Measurements from ENCODE around the gene BABAM2. TPM values are rescaled to one million over a fixed set of nuclear protein-coding genes. Genes with fewer than 3 reads are reported as not detected.

BABAM2 gene
- total RNA-seq, 2 donors from 2014 or later = 53.8 to 66.6 TPM

- Mint-ChIP-seq H3K36me3 (peaks cover 14% of the 10 kb centered on the region), H3K4me3 (no peak overlapping the region), H3K4me1 (ENCODE audit: low read depth in 2 of 2) (peaks cover 12% of the 10 kb centered on the region in 2 donors), H3K9me3 (no peaks in the 10 kb centered on the region), H3K27me3 (no peaks in the 10 kb centered on the region), H3K27ac (no peak overlapping the region)
- ATAC-seq (no peak), DNase-seq (ENCODE audit: low spot score) (no peak)
Measured at GRCh38 chr2:28054916-28055315, 164.4 kb downstream of the BABAM2 start.

GRCh38 chr2:28055325-28055970 lies 164.9 kb downstream of the BABAM2 start:
- H3K9me3 Mint-ChIP-seq = no peaks in the 10 kb centered on the region
- H3K36me3 Mint-ChIP-seq = peaks cover 14% of the 10 kb centered on the region
- peak in 1 of 2 donors; percentile 60 for ATAC-seq
- H3K4me3 Mint-ChIP-seq = no peak overlapping the region
- H3K4me1 Mint-ChIP-seq (ENCODE audit: low read depth in 2 of 2) = peaks cover 12% of the 10 kb centered on the region in 2 donors
- H3K27me3 Mint-ChIP-seq = no peaks in the 10 kb centered on the region
- no peak for DNase-seq (ENCODE audit: low spot score)
- H3K27ac Mint-ChIP-seq = peak overlapping the region; percentile 6 to 12

GRCh38 chr2:28058791-28059190 lies 168.3 kb downstream of the BABAM2 start:
- no peak overlapping the region for H3K27ac Mint-ChIP-seq
- peaks cover 9% of the 10 kb centered on the region for H3K36me3 Mint-ChIP-seq
- peaks cover 12% of the 10 kb centered on the region in 2 donors for H3K4me1 Mint-ChIP-seq (ENCODE audit: low read depth in 2 of 2)
- ATAC-seq = no peak
- H3K9me3 Mint-ChIP-seq = no peaks in the 10 kb centered on the region
- no peak for DNase-seq (ENCODE audit: low spot score)
- no peak overlapping the region for H3K4me3 Mint-ChIP-seq
- H3K27me3 Mint-ChIP-seq = no peaks in the 10 kb centered on the region

- H3K27ac Mint-ChIP-seq = no peak overlapping the region
- ATAC-seq (no peak), DNase-seq (ENCODE audit: low spot score) (no peak)
- no peaks in the 10 kb centered on the region for H3K27me3 Mint-ChIP-seq
- no peaks in the 10 kb centered on the region for H3K9me3 Mint-ChIP-seq
- peaks cover 4 to 5% of the 10 kb centered on the region in 2 donors for H3K4me1 Mint-ChIP-seq (ENCODE audit: low read depth in 2 of 2)
- H3K4me3 Mint-ChIP-seq = no peak overlapping the region
- H3K36me3 Mint-ChIP-seq = peaks cover 9% of the 10 kb centered on the region
Measured at GRCh38 chr2:28062867-28063266, 172.3 kb downstream of the BABAM2 start.

- Mint-ChIP-seq H3K4me3 (no peak overlapping the region), H3K4me1 (ENCODE audit: low read depth in 2 of 2) (peaks cover 0 to 3% of the 10 kb centered on the region in 2 donors), H3K9me3 (no peaks in the 10 kb centered on the region), H3K27me3 (no peaks in the 10 kb centered on the region), H3K27ac (no peak overlapping the region), H3K36me3 (peaks cover 9% of the 10 kb centered on the region)
- no peak for DNase-seq (ENCODE audit: low spot score)
- no peak for ATAC-seq
Measured at GRCh38 chr2:28063492-28063962, 173.0 kb downstream of the BABAM2 start.

GRCh38 chr2:28067602-28068001 lies 177.1 kb downstream of the BABAM2 start:
- H3K36me3 Mint-ChIP-seq = no peaks in the 10 kb centered on the region
- H3K4me3 Mint-ChIP-seq = no peak overlapping the region
- no peak overlapping the region for H3K27ac Mint-ChIP-seq
- DNase-seq (ENCODE audit: low spot score) (no peak), ATAC-seq (no peak)
- no peaks in the 10 kb centered on the region for H3K27me3 Mint-ChIP-seq
- no peaks in the 10 kb centered on the region for H3K9me3 Mint-ChIP-seq
- H3K4me1 Mint-ChIP-seq (ENCODE audit: low read depth in 2 of 2) = peaks cover 0 to 7% of the 10 kb centered on the region in 2 donors

GRCh38 chr2:28068088-28068487 lies 177.6 kb downstream of the BABAM2 start:
- DNase-seq (ENCODE audit: low spot score) = no peak
- peaks cover 0 to 5% of the 10 kb centered on the region in 2 donors for H3K4me1 Mint-ChIP-seq (ENCODE audit: low read depth in 2 of 2)
- no peaks in the 10 kb centered on the region for H3K9me3 Mint-ChIP-seq
- no peaks in the 10 kb centered on the region for H3K36me3 Mint-ChIP-seq
- H3K27me3 Mint-ChIP-seq = no peaks in the 10 kb centered on the region
- no peak for ATAC-seq
- H3K27ac Mint-ChIP-seq = no peak overlapping the region
- no peak overlapping the region for H3K4me3 Mint-ChIP-seq

GRCh38 chr2:28068527-28068926 lies 178.0 kb downstream of the BABAM2 start:
- peaks cover 0 to 5% of the 10 kb centered on the region in 2 donors for H3K4me1 Mint-ChIP-seq (ENCODE audit: low read depth in 2 of 2)
- no peak for ATAC-seq
- no peaks in the 10 kb centered on the region for H3K9me3 Mint-ChIP-seq
- H3K27ac Mint-ChIP-seq = no peak overlapping the region
- DNase-seq (ENCODE audit: low spot score) = no peak
- H3K27me3 Mint-ChIP-seq = no peaks in the 10 kb centered on the region
- H3K36me3 Mint-ChIP-seq = no peaks in the 10 kb centered on the region
- H3K4me3 Mint-ChIP-seq = no peak overlapping the region

GRCh38 chr2:28071221-28071620 lies 180.7 kb downstream of the BABAM2 start:
- Mint-ChIP-seq H3K36me3 (no peaks in the 10 kb centered on the region), H3K9me3 (no peaks in the 10 kb centered on the region), H3K27me3 (no peaks in the 10 kb centered on the region), H3K4me3 (no peak overlapping the region), H3K4me1 (ENCODE audit: low read depth in 2 of 2) (peaks cover 0 to 5% of the 10 kb centered on the region in 2 donors), H3K27ac (no peak overlapping the region)
- DNase-seq (ENCODE audit: low spot score) = no peak
- ATAC-seq = no peak

GRCh38 chr2:28074137-28074536 lies 183.6 kb downstream of the BABAM2 start:
- Mint-ChIP-seq H3K4me3 (no peak overlapping the region), H3K9me3 (no peaks in the 10 kb centered on the region), H3K27me3 (no peaks in the 10 kb centered on the region), H3K36me3 (no peaks in the 10 kb centered on the region), H3K4me1 (ENCODE audit: low read depth in 2 of 2) (peaks cover 0 to 8% of the 10 kb centered on the region in 2 donors), H3K27ac (no peak overlapping the region)
- DNase-seq (ENCODE audit: low spot score) (no peak), ATAC-seq (no peak)

- Mint-ChIP-seq H3K27me3 (no peaks in the 10 kb centered on the region), H3K9me3 (no peaks in the 10 kb centered on the region), H3K4me1 (ENCODE audit: low read depth in 2 of 2) (peaks cover 5 to 6% of the 10 kb centered on the region in 2 donors), H3K27ac (peak overlapping the region in 1 of 2 donors; percentile 36), H3K36me3 (no peaks in the 10 kb centered on the region), H3K4me3 (no peak overlapping the region)
- DNase-seq (ENCODE audit: low spot score) (no peak), ATAC-seq (no peak)
Measured at GRCh38 chr2:28080911-28081310, 190.4 kb downstream of the BABAM2 start.

GRCh38 chr2:28082131-28082530 lies 191.6 kb downstream of the BABAM2 start:
- no peak for ATAC-seq
- H3K36me3 Mint-ChIP-seq = no peaks in the 10 kb centered on the region
- DNase-seq (ENCODE audit: low spot score) = no peak

GRCh38 chr2:28083476-28083875 lies 192.9 kb downstream of the BABAM2 start:
- Mint-ChIP-seq H3K27ac (no peak overlapping the region), H3K36me3 (no peaks in the 10 kb centered on the region), H3K4me1 (ENCODE audit: low read depth in 2 of 2) (peaks cover 2 to 6% of the 10 kb centered on the region in 2 donors), H3K4me3 (no peak overlapping the region), H3K9me3 (no peaks in the 10 kb centered on the region), H3K27me3 (no peaks in the 10 kb centered on the region)
- ATAC-seq = no peak
- DNase-seq (ENCODE audit: low spot score) = no peak

More at GRCh38 chr2:28082131-28082530, 191.6 kb downstream of the BABAM2 start:
- H3K27ac Mint-ChIP-seq = no peak overlapping the region
- peaks cover 5 to 6% of the 10 kb centered on the region in 2 donors for H3K4me1 Mint-ChIP-seq (ENCODE audit: low read depth in 2 of 2)
- no peaks in the 10 kb centered on the region for H3K27me3 Mint-ChIP-seq
- H3K9me3 Mint-ChIP-seq = no peaks in the 10 kb centered on the region
- H3K4me3 Mint-ChIP-seq = no peak overlapping the region

- no peak for ATAC-seq
Measured at GRCh38 chr2:28084564-28084963, 194.0 kb downstream of the BABAM2 start.

GRCh38 chr2:28085201-28085600 lies 194.7 kb downstream of the BABAM2 start:
- Mint-ChIP-seq H3K4me3 (no peak overlapping the region), H3K9me3 (no peaks in the 10 kb centered on the region), H3K36me3 (no peaks in the 10 kb centered on the region), H3K27ac (no peak overlapping the region), H3K4me1 (ENCODE audit: low read depth in 2 of 2) (peaks cover 2 to 6% of the 10 kb centered on the region in 2 donors), H3K27me3 (no peaks in the 10 kb centered on the region)
- ATAC-seq (no peak), DNase-seq (ENCODE audit: low spot score) (no peak)

More at GRCh38 chr2:28084564-28084963, 194.0 kb downstream of the BABAM2 start:
- no peaks in the 10 kb centered on the region for H3K36me3 Mint-ChIP-seq
- no peaks in the 10 kb centered on the region for H3K9me3 Mint-ChIP-seq
- peaks cover 2 to 6% of the 10 kb centered on the region in 2 donors for H3K4me1 Mint-ChIP-seq (ENCODE audit: low read depth in 2 of 2)
- H3K27me3 Mint-ChIP-seq = no peaks in the 10 kb centered on the region
- H3K4me3 Mint-ChIP-seq = no peak overlapping the region
- no peak overlapping the region for H3K27ac Mint-ChIP-seq
- no peak for DNase-seq (ENCODE audit: low spot score)
